Gastrocnemius medialis (tissue), 4 donors: ENCODE data around the gene MINDY1. TPM values are rescaled to one million over a fixed set of nuclear protein-coding genes. Genes with fewer than 3 reads are reported as not detected.

ENCODE experiments used
- ATAC-seq, 2 donors: fragments of 150-250 bp; one replicate each; pipeline ENCODE4 v1.9.1; 2016
- DNase-seq, 2 donors: peaks; one replicate each; pipeline ENCODE4 v3.0.0-alpha.2; 2019
- H3K27ac ChIP-seq, 4 donors: fragments of 200-600 bp; sonication (generic); 1 replicate in 1 of 4; 2 replicates in 3 of 4; pipeline ENCODE4 v1.5.1; 2016 to 2018; ENCODE audit warnings: mild to moderate bottlenecking in 2 of 4, moderate library complexity in 1 of 4
- H3K27me3 ChIP-seq, 3 donors: fragments of 200-600 bp; sonication (generic) in 2 of 3; 1 replicate in 1 of 3; 2 replicates in 2 of 3; pipeline versions ENCODE4 v1.5.1 to v1.6.0; 2016 to 2019; ENCODE audit warnings: mild to moderate bottlenecking in 1 of 3, moderate library complexity in 1 of 3
- H3K36me3 ChIP-seq, 2 donors: fragments of 200-600 bp; sonication (generic) in 1 of 2; one replicate each; pipeline ENCODE4 v1.5.1; 2017 to 2018
- H3K4me1 ChIP-seq, 2 donors: fragments of 200-600 bp; sonication (generic) in 1 of 2; one replicate each; pipeline ENCODE4 v1.5.1; 2016 to 2017; ENCODE audit warnings: mild to moderate bottlenecking in 2 of 2
- H3K4me3 ChIP-seq, 4 donors: fragments of 200-600 bp; sonication (generic) in 3 of 4; 1 replicate in 1 of 4; 2 replicates in 3 of 4; pipeline ENCODE4 v1.5.1; 2016 to 2019; ENCODE audit warnings: mild to moderate bottlenecking in 2 of 4
- H3K9me3 ChIP-seq, 3 donors: fragments of 200-600 bp; sonication (generic) in 2 of 3; 1 replicate in 1 of 3; 2 replicates in 2 of 3; pipeline ENCODE4 v1.5.1; 2016 to 2019
- CTCF ChIP-seq, 5 experiments: fragments of 450-650 bp in 3 of 5; fragments of 200-600 bp in 2 of 5; sonication (generic) in 2 of 5; IDR thresholded peaks in 4 of 5; conservative IDR thresholded peaks in 1 of 5; 1 replicate in 4 of 5; 2 replicates in 1 of 5; pipeline ENCODE4 v1.5.1; 2016 to 2019; ENCODE audit warnings: antibody characterized with exemption in 5 of 5, mild to moderate bottlenecking in 3 of 5, moderate library complexity in 3 of 5
- POLR2A ChIP-seq, 2 donors: fragments of 450-650 bp; IDR thresholded peaks; one replicate each; pipeline ENCODE4 v1.6.1; 2017; ENCODE audit warnings: antibody characterized with exemption in 2 of 2, mild to moderate bottlenecking in 2 of 2, moderate library complexity in 2 of 2
- in situ Hi-C, 4 donors: fragments of 200-750 bp; cut with MboI; loops; one replicate each; pipeline versions ENCODE4 v1.15.0 to v1.8.0; 2017; ENCODE audit warnings: low sequenced_read_pairs in 4 of 4
- intact Hi-C: fragments of 100-400 bp; cut with DNase I; formaldehyde crosslinking; loops from one replicate; pipeline ENCODE4 v1.15.1; 2023; ENCODE audit warnings: low total_unique reads
- total RNA-seq, 4 donors: library from RNA; depleted of rRNA; stranded (reverse); fragments of >200 nt; gene quantifications; one replicate each; pipeline versions ENCODE4 v1.1.0 to v1.2.3, GENCODE V29; 2016

MINDY1 gene
- total RNA-seq, 4 donors from 2014 or later, result 13.4 to 22.8 (median 19.7) TPM

- DNase-seq, result no peak
- H3K9me3 ChIP-seq, result no peaks in the 10 kb centered on the region
- intact Hi-C loops, result loop anchor here (10.0 kb wide), 1 partner anchor 814 kb away; no protein-coding TSS in a partner anchor
- no peak for ATAC-seq
- no peak for TF ChIP-seq CTCF (IDR thresholded peaks at IDR 0.05 in 4 of 5, conservative IDR thresholded peaks at IDR 0.05 in 1 of 5)
- no peak for TF ChIP-seq POLR2A (IDR thresholded peaks at IDR 0.05)
- in situ Hi-C loops, result no loop called here
- peaks cover 0 to 10% of the 10 kb centered on the region in 2 donors for H3K36me3 ChIP-seq
- H3K4me1 ChIP-seq, result peaks cover 34 to 44% of the 10 kb centered on the region in 2 donors
- H3K27me3 ChIP-seq, result no peaks in the 10 kb centered on the region
- H3K27ac ChIP-seq, result no peak overlapping the region
- H3K4me3 ChIP-seq, result no peak overlapping the region
These were observed 3.6 kb upstream of the MINDY1 start for GRCh38 chr1:151010346-151010726.

GRCh38 chr1:151009674-151010345 lies 3.1 kb upstream of the MINDY1 start:
- H3K27ac ChIP-seq, result peak overlapping the region; percentile 89 to 95 (median 94)
- intact Hi-C loops, result loop anchor here (5.0 to 10.0 kb wide), 7 partner anchors 38 to 815 kb away; partner anchors contain the start of genes CDC42SE1, CERS2, ENSA and PSMD4
- no peaks in the 10 kb centered on the region for H3K27me3 ChIP-seq

GRCh38 chr1:151009206-151009587 lies 2.5 kb upstream of the MINDY1 start:
- in situ Hi-C loops, result no loop called here
- Histone ChIP-seq H3K27me3 (no peaks in the 10 kb centered on the region), H3K4me1 (peaks cover 45 to 54% of the 10 kb centered on the region in 2 donors), H3K9me3 (no peaks in the 10 kb centered on the region), H3K36me3 (peaks cover 0 to 10% of the 10 kb centered on the region in 2 donors), H3K4me3 (peak overlapping the region; percentile 60 to 91 (median 86)), H3K27ac (peak overlapping the region; percentile 89 to 95 (median 94))
- intact Hi-C loops, result loop anchor here (5.0 to 10.0 kb wide), 6 partner anchors 37 to 447 kb away; partner anchors contain the start of genes CDC42SE1, CERS2, ENSA and PSMD4
- DNase-seq, result no peak
- no peak for TF ChIP-seq CTCF (IDR thresholded peaks at IDR 0.05 in 4 of 5, conservative IDR thresholded peaks at IDR 0.05 in 1 of 5)
- TF ChIP-seq POLR2A (IDR thresholded peaks at IDR 0.05), result no peak
- no peak for ATAC-seq

More at GRCh38 chr1:151009674-151010345, 3.1 kb upstream of the MINDY1 start:
- no peak for ATAC-seq
- H3K36me3 ChIP-seq, result peaks cover 0 to 10% of the 10 kb centered on the region in 2 donors
- TF ChIP-seq POLR2A (IDR thresholded peaks at IDR 0.05) (no peak), CTCF (IDR thresholded peaks at IDR 0.05 in 4 of 5, conservative IDR thresholded peaks at IDR 0.05 in 1 of 5) (no peak)
- H3K9me3 ChIP-seq, result no peaks in the 10 kb centered on the region
- in situ Hi-C loops, result no loop called here
- DNase-seq, result no peak
- peak overlapping the region in 1 of 4 donors; percentile 89 for H3K4me3 ChIP-seq
- H3K4me1 ChIP-seq, result peaks cover 39 to 49% of the 10 kb centered on the region in 2 donors

- DNase-seq (peak; percentile 93 to 96), ATAC-seq (peak; percentile 79 to 80)
- intact Hi-C loops (loop anchor here (5.0 to 10.0 kb wide), 6 partner anchors 36 to 446 kb away; partner anchors contain the start of genes CDC42SE1, CERS2, ENSA and PSMD4), in situ Hi-C loops (no loop called here)
- peak within 1 kb of the TSS; percentile 60 to 91 (median 86) for H3K4me3 ChIP-seq
- TF ChIP-seq POLR2A (IDR thresholded peaks at IDR 0.05) (peak; percentile 65 to 72), CTCF (IDR thresholded peaks at IDR 0.05 in 4 of 5, conservative IDR thresholded peaks at IDR 0.05 in 1 of 5) (peak in 4 of 5 experiments; percentile 24 to 33 (median 26))
- no peaks in the 10 kb centered on the region for H3K27me3 ChIP-seq
- H3K27ac ChIP-seq, result peak within 1 kb of the TSS; percentile 89 to 95 (median 94)
- no peaks in the 10 kb centered on the region for H3K9me3 ChIP-seq
- peaks cover 52 to 61% of the 10 kb centered on the region in 2 donors for H3K4me1 ChIP-seq
- peaks cover 0 to 8% of the 10 kb centered on the region in 2 donors for H3K36me3 ChIP-seq
These were observed 1.8 kb upstream of the MINDY1 start, which contains the start of gene PRUNE1 for GRCh38 chr1:151008244-151009205. TSS of gene PRUNE1 (plus strand) at chr1:151008449. CDS start at chr1:151008633, 184 bp downstream.
